Measurements from ENCODE around the gene DMAC2. TPM values are rescaled to one million over a fixed set of nuclear protein-coding genes. Genes with fewer than 3 reads are reported as not detected.
A peak's percentile ranks its signal among the peaks of the same experiment; 100 is the strongest.
"Not testable (repeated sequence)": the region's sequence is repeated elsewhere in the genome, so short reads cannot be mapped to it uniquely, and the experiment has no call there.

The DMAC2 gene
- polyA plus RNA-seq, 2 donors: 22.6 to 38.9 TPM

DNA sequence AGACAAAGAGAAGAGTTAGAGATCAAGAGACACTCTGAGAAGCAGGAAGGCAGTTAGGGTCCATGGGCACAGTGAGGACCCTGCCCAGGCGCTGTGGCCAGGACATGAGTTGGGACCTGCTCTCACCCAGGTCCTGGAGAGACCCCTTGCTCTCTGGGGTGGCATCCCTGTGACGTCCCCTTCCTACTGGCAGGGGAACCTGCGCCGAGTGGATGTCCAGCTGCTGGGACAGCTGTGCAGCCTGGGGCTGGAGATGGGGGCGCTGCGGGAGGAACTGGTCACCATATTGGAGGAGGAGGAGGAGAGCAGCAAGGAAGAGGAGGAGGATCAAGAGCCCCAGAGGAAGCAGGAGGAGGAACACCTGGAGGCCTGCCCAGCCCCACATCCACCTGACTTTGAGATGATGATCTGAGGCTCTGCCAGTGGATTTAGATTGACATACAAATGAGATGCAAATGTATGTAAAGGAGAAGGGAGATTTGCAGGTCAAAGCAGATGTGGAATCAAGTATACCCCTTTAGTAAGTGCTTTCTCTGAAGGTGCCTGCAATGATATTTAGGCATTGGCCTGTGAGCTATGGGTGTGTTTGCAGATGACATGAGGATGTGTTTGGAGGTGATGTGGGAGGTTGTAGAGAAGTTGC, 4.2 kb upstream of the DMAC2 start:
- H3K27me3 ChIP-seq (ENCODE audit: control insufficient read depth in 1 of 2, insufficient read depth in 2 of 2, low read length in 2 of 2): no peaks in the 10 kb centered on the region
- WGBS, 2 donors: 67 to 72% methylated on average over 6 of the region's 6 CpGs
- H3K4me3 ChIP-seq (ENCODE audit: low read depth in 1 of 2, low read length in 2 of 2): no peak overlapping the region
- no peaks in the 10 kb centered on the region for H3K36me3 ChIP-seq (ENCODE audit: control insufficient read depth in 2 of 2, insufficient read depth in 2 of 2, low read length in 1 of 2)
- H3K27ac ChIP-seq (ENCODE audit: low read depth in 2 of 2, low read length in 1 of 2): no peak overlapping the region
- H3K4me1 ChIP-seq (ENCODE audit: control insufficient read depth in 2 of 2, insufficient read depth in 2 of 2, low read length in 1 of 2): peaks cover 3 to 6% of the 10 kb centered on the region in 2 donors
- no peaks in the 10 kb centered on the region for H3K9me3 ChIP-seq (ENCODE audit: control insufficient read depth in 2 of 2, insufficient read depth in 1 of 2, low read depth in 1 of 2, low read length in 1 of 2)

DNA sequence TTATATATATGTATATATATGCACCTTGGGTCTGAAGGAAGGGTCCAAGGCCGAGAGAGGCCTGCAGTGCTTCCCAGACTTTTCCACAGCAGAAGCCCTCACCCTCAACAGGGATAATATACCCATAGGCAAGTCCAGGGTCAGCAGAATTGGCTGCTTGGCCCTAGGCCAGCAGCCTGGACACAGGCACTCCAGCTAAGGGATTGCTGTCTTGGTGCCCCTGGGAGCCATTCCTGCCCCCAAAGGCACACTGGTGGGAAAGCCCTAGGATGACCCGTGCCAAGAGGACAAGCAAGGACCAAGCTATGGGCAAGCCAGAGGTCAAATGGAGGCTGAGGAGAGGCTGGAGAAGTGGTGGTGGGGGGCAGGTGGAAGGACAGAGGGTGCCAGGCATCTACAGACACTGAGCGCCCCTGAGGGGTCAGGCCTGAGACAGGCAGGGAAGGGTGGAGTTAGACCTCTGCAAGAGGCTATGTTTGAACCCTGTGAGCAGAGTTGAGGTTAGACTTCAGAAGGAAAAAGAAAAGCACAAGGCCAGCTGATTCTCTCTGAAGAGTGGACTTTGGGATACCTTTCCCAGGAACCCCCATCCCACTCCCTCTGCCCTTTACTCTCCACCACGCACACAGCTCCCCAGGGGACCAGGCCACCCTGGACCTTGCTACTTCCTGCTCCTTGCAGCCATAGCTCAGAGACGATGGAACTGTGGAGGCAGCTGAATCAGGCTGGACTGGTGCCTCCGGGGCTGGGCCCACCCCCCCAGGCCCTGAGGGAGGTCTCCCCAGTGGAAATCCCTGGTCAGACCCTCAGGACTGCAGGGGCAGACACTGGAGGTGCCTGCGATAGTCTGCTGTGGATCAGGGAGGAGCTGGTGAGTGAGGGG, 3.0 kb upstream of the DMAC2 start, which contains the start of gene ERICH4:
TSS of gene ERICH4 (plus strand) at position 684 of the 883 bp plus-strand sequence. CDS start at position 698, 14 bp downstream.
- Histone ChIP-seq H3K4me1 (ENCODE audit: control insufficient read depth in 2 of 2, insufficient read depth in 2 of 2, low read length in 1 of 2) (peaks cover 3 to 9% of the 10 kb centered on the region in 2 donors), H3K9me3 (ENCODE audit: control insufficient read depth in 2 of 2, insufficient read depth in 1 of 2, low read depth in 1 of 2, low read length in 1 of 2) (no peaks in the 10 kb centered on the region), H3K4me3 (ENCODE audit: low read depth in 1 of 2, low read length in 2 of 2) (no peak within 1 kb of the TSS), H3K36me3 (ENCODE audit: control insufficient read depth in 2 of 2, insufficient read depth in 2 of 2, low read length in 1 of 2) (peaks cover 0 to 2% of the 10 kb centered on the region in 2 donors), H3K27me3 (ENCODE audit: control insufficient read depth in 1 of 2, insufficient read depth in 2 of 2, low read length in 2 of 2) (no peaks in the 10 kb centered on the region), H3K27ac (ENCODE audit: low read depth in 2 of 2, low read length in 1 of 2) (no peak within 1 kb of the TSS)
- 67% methylated on average over 7 of the region's 7 CpGs for WGBS, 2 donors

DNA sequence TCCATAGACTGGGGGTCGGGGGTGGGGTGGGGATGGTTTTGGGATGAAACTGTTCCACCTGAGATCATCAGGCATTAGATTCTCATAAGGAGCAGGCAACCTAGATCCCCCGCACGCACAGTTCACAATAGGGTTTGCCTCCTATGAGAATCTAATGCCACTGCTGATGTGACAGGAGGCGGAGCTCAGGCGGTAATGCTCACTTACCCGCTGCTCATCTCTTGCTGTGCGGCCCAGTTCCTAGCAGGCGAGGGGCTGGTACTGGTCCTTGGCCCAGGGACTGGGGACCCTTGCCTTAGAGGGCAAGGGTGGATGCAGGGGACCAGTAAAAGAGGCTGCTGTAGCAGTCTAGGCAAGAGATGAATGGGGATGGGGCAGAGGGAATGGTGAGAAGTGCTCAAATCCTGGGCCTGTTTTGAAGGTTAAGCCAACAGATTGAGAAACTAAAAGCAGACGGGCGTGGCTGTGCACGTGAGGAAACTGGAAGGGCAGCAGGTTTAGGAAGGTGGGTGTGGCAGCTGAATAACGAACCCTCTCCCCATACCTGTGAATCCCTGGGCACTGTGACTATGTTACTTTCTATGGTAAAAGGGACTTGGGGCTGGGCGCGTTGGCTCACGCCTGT, 1.7 kb upstream of the DMAC2 start:
- H3K27me3 ChIP-seq (ENCODE audit: control insufficient read depth in 1 of 2, insufficient read depth in 2 of 2, low read length in 2 of 2): no peaks in the 10 kb centered on the region
- H3K4me1 ChIP-seq (ENCODE audit: control insufficient read depth in 2 of 2, insufficient read depth in 2 of 2, low read length in 1 of 2): peaks cover 3 to 9% of the 10 kb centered on the region in 2 donors
- no peak overlapping the region for H3K4me3 ChIP-seq (ENCODE audit: low read depth in 1 of 2, low read length in 2 of 2)
- WGBS, 2 donors: 70 to 75% methylated on average over 15 of the region's 15 CpGs
- H3K9me3 ChIP-seq (ENCODE audit: control insufficient read depth in 2 of 2, insufficient read depth in 1 of 2, low read depth in 1 of 2, low read length in 1 of 2): no peaks in the 10 kb centered on the region
- peaks cover 0 to 2% of the 10 kb centered on the region in 2 donors for H3K36me3 ChIP-seq (ENCODE audit: control insufficient read depth in 2 of 2, insufficient read depth in 2 of 2, low read length in 1 of 2)
- H3K27ac ChIP-seq (ENCODE audit: low read depth in 2 of 2, low read length in 1 of 2): peak overlapping the region in 1 of 2 donors; percentile 77

DNA sequence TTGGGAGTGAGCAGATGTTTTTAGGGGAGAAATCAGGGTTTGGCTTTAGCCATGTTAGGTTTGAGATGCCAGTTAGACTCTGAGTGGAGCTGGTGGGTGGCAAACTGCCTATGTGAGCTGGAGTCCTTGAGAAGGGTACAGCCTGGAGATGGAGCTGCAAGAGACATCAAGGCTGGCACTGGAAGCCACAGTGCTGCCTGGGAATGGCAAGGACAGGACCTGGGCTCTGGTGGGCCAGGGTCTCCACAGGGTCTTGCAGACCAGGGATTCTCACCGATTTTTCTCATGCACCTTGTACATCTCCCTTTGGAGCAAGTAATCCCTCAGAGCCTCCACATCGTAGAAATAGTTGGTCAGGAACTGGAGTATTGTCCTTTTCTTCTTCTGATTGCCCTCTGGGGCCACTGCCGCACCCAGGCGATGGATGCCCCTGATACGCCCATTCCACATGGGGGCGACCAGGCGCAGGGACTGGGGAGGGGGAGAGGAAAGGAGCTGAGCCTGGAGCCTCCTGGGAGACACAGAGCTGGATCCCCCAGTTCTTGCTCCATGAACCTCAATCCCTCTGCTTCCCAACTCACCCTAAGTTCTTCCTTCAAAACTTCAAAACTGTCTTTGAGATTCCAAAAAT, 1.7 kb downstream of the DMAC2 start:
- Histone ChIP-seq H3K27me3 (ENCODE audit: control insufficient read depth in 1 of 2, insufficient read depth in 2 of 2, low read length in 2 of 2) (no peaks in the 10 kb centered on the region), H3K27ac (ENCODE audit: low read depth in 2 of 2, low read length in 1 of 2) (no peak overlapping the region), H3K36me3 (ENCODE audit: control insufficient read depth in 2 of 2, insufficient read depth in 2 of 2, low read length in 1 of 2) (peaks cover 0 to 4% of the 10 kb centered on the region in 2 donors), H3K9me3 (ENCODE audit: control insufficient read depth in 2 of 2, insufficient read depth in 1 of 2, low read depth in 1 of 2, low read length in 1 of 2) (no peaks in the 10 kb centered on the region), H3K4me3 (ENCODE audit: low read depth in 1 of 2, low read length in 2 of 2) (no peak overlapping the region), H3K4me1 (ENCODE audit: control insufficient read depth in 2 of 2, insufficient read depth in 2 of 2, low read length in 1 of 2) (peaks cover 3 to 9% of the 10 kb centered on the region in 2 donors)
- WGBS, 2 donors: 90 to 92% methylated on average over 7 of the region's 7 CpGs

DNA sequence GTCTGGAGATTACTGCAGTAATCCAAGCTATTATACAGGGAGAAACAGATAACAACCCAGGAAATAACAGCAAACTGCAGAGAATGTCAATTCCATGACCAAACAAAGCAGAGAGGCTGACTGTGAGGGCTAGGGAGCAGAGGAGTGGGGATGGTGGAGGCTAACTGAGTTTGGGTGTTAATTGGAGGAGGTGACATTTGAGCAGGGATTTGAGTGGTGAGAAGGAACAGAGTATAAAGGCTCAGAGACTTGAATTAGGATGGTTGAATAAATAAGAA, 3.1 kb downstream of the DMAC2 start:
- Histone ChIP-seq H3K4me3 (ENCODE audit: low read depth in 1 of 2, low read length in 2 of 2) (no peak overlapping the region), H3K36me3 (ENCODE audit: control insufficient read depth in 2 of 2, insufficient read depth in 2 of 2, low read length in 1 of 2) (peaks cover 5 to 18% of the 10 kb centered on the region in 2 donors), H3K27ac (ENCODE audit: low read depth in 2 of 2, low read length in 1 of 2) (no peak overlapping the region), H3K27me3 (ENCODE audit: control insufficient read depth in 1 of 2, insufficient read depth in 2 of 2, low read length in 2 of 2) (no peaks in the 10 kb centered on the region), H3K9me3 (ENCODE audit: control insufficient read depth in 2 of 2, insufficient read depth in 1 of 2, low read depth in 1 of 2, low read length in 1 of 2) (no peaks in the 10 kb centered on the region), H3K4me1 (ENCODE audit: control insufficient read depth in 2 of 2, insufficient read depth in 2 of 2, low read length in 1 of 2) (peaks cover 3 to 7% of the 10 kb centered on the region in 2 donors)

DNA sequence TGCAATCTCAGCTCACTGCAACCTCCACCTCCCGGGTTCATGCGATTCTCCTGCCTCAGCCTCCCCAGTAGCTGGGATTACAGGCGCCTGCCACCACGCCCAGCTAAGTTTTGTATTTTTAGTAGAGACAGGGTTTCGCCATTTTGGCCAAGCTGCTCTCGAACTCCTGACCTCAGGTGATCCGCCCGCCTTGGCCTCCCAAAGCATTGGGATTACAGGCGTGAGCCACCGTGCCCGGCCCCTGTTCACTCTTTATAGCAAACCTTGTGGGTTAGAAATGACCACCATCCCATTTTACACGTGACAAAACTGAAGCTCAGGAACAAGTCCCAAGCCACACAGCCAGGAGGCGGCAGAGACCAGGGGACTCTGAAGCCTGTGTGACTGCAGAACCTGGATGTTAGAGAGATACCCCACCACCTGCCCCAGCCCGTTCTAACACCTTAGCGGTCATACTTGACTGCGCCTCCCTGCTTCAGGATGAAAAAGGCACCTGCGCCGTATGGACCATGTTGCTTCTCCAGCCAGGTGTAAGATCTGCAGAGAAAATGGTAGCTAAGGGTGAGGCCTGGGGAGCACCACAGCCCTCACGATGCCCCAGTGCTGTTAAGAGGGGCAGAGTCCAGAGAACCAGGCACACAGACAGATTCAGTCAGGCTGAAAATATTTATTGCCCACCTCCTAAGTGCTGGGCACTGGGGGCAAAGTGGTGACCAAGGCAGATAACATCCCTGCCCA, 3.6 kb downstream of the DMAC2 start:
- H3K27ac ChIP-seq (ENCODE audit: low read depth in 2 of 2, low read length in 1 of 2): no peak overlapping the region
- peaks cover 8 to 22% of the 10 kb centered on the region in 2 donors for H3K36me3 ChIP-seq (ENCODE audit: control insufficient read depth in 2 of 2, insufficient read depth in 2 of 2, low read length in 1 of 2)
- peaks cover 0 to 3% of the 10 kb centered on the region in 2 donors for H3K4me1 ChIP-seq (ENCODE audit: control insufficient read depth in 2 of 2, insufficient read depth in 2 of 2, low read length in 1 of 2)
- 92 to 96% methylated on average over 19 of the region's 19 CpGs for WGBS, 2 donors
- H3K4me3 ChIP-seq (ENCODE audit: low read depth in 1 of 2, low read length in 2 of 2): no peak overlapping the region
- H3K27me3 ChIP-seq (ENCODE audit: control insufficient read depth in 1 of 2, insufficient read depth in 2 of 2, low read length in 2 of 2): no peaks in the 10 kb centered on the region
- no peaks in the 10 kb centered on the region for H3K9me3 ChIP-seq (ENCODE audit: control insufficient read depth in 2 of 2, insufficient read depth in 1 of 2, low read depth in 1 of 2, low read length in 1 of 2)

DNA sequence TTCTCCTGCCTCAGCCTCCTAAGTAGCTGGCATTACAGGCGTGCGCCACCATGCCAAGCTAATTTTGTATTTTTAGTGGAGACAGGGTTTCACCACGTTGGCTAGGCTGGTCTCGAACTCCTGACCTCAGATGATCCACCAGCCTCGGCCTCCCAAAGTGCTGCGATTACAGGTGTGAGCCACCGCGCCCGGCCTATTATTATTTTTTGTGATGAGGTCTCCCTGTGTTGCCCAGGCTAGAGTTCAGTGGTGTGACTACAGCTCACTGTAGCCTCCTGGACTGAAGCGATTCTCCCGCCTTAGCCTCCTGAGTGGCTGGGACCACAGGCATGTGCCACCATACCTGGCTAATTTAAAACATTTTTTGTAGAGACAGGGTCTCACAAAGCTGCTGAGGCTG, 4.3 kb downstream of the DMAC2 start:
- H3K27ac ChIP-seq (ENCODE audit: low read depth in 2 of 2, low read length in 1 of 2); H3K27me3 ChIP-seq (ENCODE audit: control insufficient read depth in 1 of 2, insufficient read depth in 2 of 2, low read length in 2 of 2); H3K9me3 ChIP-seq (ENCODE audit: control insufficient read depth in 2 of 2, insufficient read depth in 1 of 2, low read depth in 1 of 2, low read length in 1 of 2); H3K4me1 ChIP-seq (ENCODE audit: control insufficient read depth in 2 of 2, insufficient read depth in 2 of 2, low read length in 1 of 2); H3K4me3 ChIP-seq (ENCODE audit: low read depth in 1 of 2, low read length in 2 of 2): not testable (repeated sequence)
- 98% methylated on average over 11 of the region's 11 CpGs for WGBS, 2 donors
- H3K36me3 ChIP-seq (ENCODE audit: control insufficient read depth in 2 of 2, insufficient read depth in 2 of 2, low read length in 1 of 2): peaks cover 8 to 25% of the 10 kb centered on the region in 2 donors

DNA sequence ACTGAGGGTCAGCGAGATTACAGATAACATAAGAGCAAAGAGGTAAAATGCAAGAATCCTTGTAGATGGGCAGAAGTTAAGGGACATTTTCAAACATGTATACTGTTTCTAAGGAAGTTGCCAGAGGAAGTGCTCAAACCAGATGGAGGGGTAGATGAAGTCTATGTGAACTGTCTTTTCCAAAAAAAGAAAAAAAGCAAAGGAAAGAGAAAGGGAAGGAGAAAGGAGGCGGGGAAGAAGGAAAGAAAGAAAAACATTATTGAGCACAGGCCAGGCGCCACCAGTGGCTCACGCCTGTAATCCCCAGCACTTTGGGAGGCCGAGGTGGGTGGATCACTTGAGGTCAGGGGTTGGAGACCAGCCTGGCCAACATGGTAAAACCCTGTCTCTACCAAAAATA, 5.3 kb downstream of the DMAC2 start:
- no peaks in the 10 kb centered on the region for H3K9me3 ChIP-seq (ENCODE audit: control insufficient read depth in 2 of 2, insufficient read depth in 1 of 2, low read depth in 1 of 2, low read length in 1 of 2)
- H3K27me3 ChIP-seq (ENCODE audit: control insufficient read depth in 1 of 2, insufficient read depth in 2 of 2, low read length in 2 of 2): no peaks in the 10 kb centered on the region
- no peak overlapping the region for H3K27ac ChIP-seq (ENCODE audit: low read depth in 2 of 2, low read length in 1 of 2)
- H3K4me3 ChIP-seq (ENCODE audit: low read depth in 1 of 2, low read length in 2 of 2): no peak overlapping the region
- 76 to 77% methylated on average over 5 of the region's 5 CpGs for WGBS, 2 donors
- H3K4me1 ChIP-seq (ENCODE audit: control insufficient read depth in 2 of 2, insufficient read depth in 2 of 2, low read length in 1 of 2): peaks cover 0 to 3% of the 10 kb centered on the region in 2 donors
- H3K36me3 ChIP-seq (ENCODE audit: control insufficient read depth in 2 of 2, insufficient read depth in 2 of 2, low read length in 1 of 2): peaks cover 8 to 25% of the 10 kb centered on the region in 2 donors

DNA sequence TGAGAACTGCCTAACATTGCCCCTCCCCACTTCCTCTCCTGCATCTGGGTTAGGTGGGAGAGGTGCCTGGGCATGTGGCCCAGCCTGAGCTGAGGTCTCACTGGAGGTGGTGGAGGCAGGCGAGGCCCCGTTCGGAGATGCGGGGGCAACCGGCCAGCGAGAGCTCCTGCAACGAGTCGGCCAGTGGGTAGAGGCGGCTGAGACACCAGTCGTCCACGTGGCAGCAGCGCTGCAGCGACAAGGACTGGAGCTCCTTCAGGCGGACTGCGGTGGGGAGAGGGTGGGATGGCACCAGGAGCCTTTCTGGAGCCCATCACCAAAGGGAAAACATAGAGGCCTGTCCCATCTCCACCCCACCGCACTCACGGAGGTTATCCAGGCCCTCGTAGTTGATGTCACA, 6.5 kb downstream of the DMAC2 start:
- Histone ChIP-seq H3K27me3 (ENCODE audit: control insufficient read depth in 1 of 2, insufficient read depth in 2 of 2, low read length in 2 of 2) (no peaks in the 10 kb centered on the region), H3K9me3 (ENCODE audit: control insufficient read depth in 2 of 2, insufficient read depth in 1 of 2, low read depth in 1 of 2, low read length in 1 of 2) (no peaks in the 10 kb centered on the region), H3K27ac (ENCODE audit: low read depth in 2 of 2, low read length in 1 of 2) (no peak overlapping the region), H3K4me3 (ENCODE audit: low read depth in 1 of 2, low read length in 2 of 2) (no peak overlapping the region), H3K4me1 (ENCODE audit: control insufficient read depth in 2 of 2, insufficient read depth in 2 of 2, low read length in 1 of 2) (peaks cover 2 to 4% of the 10 kb centered on the region in 2 donors), H3K36me3 (ENCODE audit: control insufficient read depth in 2 of 2, insufficient read depth in 2 of 2, low read length in 1 of 2) (peaks cover 8 to 25% of the 10 kb centered on the region in 2 donors)
- 89 to 93% methylated on average over 18 of the region's 18 CpGs for WGBS, 2 donors
